OCI-LY7 (cell line): ENCODE data around the gene MTERF1. TPM values are rescaled to one million over a fixed set of nuclear protein-coding genes. Genes with fewer than 3 reads are reported as not detected.

ENCODE experiments used
- BruUV-seq: library from RNA; stranded (reverse); fragments of 400-500 nt; replicated peaks from 2 replicates; lab custom pipeline; 2021; lab: Mats Ljungman, UMichigan
- CTCF ChIA-PET: fragments of 300-600 bp; sonication (Branson Sonifier 250); formaldehyde crosslinking; loops from one replicate; lab custom pipeline; 2022; ENCODE audit warnings: antibody characterized with exemption; ENCODE audit not compliant: unreplicated experiment; lab: Charles Lee
- POLR2A ChIA-PET: fragments of 300-600 bp; sonication (Branson Sonifier 250); formaldehyde crosslinking; loops from one replicate; lab custom pipeline; 2022; ENCODE audit warnings: antibody characterized with exemption; lab: Charles Lee
- DNase-seq: peaks from one replicate; pipeline ENCODE4 v3.0.0-alpha.2; 2015; ENCODE audit warnings: low spot score
- H2AFZ ChIP-seq: fragments of 200-600 bp; sonication (generic), shearing (Covaris generic); 2 replicates; pipeline ENCODE4 v1.6.1; 2014; ENCODE audit warnings: mild to moderate bottlenecking, antibody characterized with exemption, low read length, moderate library complexity
- H3K27ac ChIP-seq: fragments of 200-600 bp; sonication (generic); 2 replicates; pipeline ENCODE4 v1.5.1; 2014; ENCODE audit warnings: mixed run types, low read depth, mild to moderate bottlenecking, moderate library complexity, low read length, inconsistent platforms; ENCODE audit not compliant: poor library complexity, severe bottlenecking
- H3K36me3 ChIP-seq: fragments of 200-600 bp; sonication (generic); 2 replicates; pipeline ENCODE4 v1.6.1; 2014; ENCODE audit warnings: mild to moderate bottlenecking, antibody characterized with exemption, low read length, moderate library complexity, mixed read lengths; ENCODE audit not compliant: insufficient read depth
- H3K4me1 ChIP-seq: fragments of 200-600 bp; sonication (generic); 2 replicates; pipeline ENCODE4 v1.5.1; 2014; ENCODE audit warnings: mild to moderate bottlenecking, low read length; ENCODE audit not compliant: insufficient read depth, poor library complexity, severe bottlenecking
- H3K4me2 ChIP-seq: fragments of 200-600 bp; sonication (generic); 2 replicates; pipeline ENCODE4 v1.6.1; 2014; ENCODE audit warnings: mild to moderate bottlenecking, low read length
- H3K4me3 ChIP-seq: fragments of 200-600 bp; sonication (generic); 2 replicates; pipeline ENCODE4 v1.5.1; 2014; ENCODE audit warnings: mild to moderate bottlenecking, low read depth, low read length; ENCODE audit not compliant: poor library complexity, severe bottlenecking
- H3K79me2 ChIP-seq: fragments of 200-600 bp; sonication (generic); 2 replicates; pipeline ENCODE4 v1.6.1; 2016; ENCODE audit warnings: low read depth, mild to moderate bottlenecking, low read length, moderate library complexity, mixed read lengths; ENCODE audit not compliant: insufficient read depth
- H3K9me2 ChIP-seq: fragments of 200-600 bp; sonication (generic); 2 replicates; pipeline ENCODE4 v1.6.1; 2016; ENCODE audit warnings: mild to moderate bottlenecking, low read length, mixed read lengths; ENCODE audit not compliant: insufficient read depth
- H3K9me3 ChIP-seq: fragments of 200-600 bp; sonication (generic); 2 replicates; pipeline ENCODE4 v1.6.1; 2014; ENCODE audit warnings: mild to moderate bottlenecking, mixed run types, low read length, mixed read lengths
- H4K20me1 ChIP-seq: fragments of 200-600 bp; sonication (generic); 2 replicates; pipeline ENCODE4 v1.6.1; 2014; ENCODE audit warnings: mild to moderate bottlenecking, antibody characterized with exemption, low read length, moderate library complexity, mixed read lengths; ENCODE audit not compliant: insufficient read depth
- EZH2phosphoT487 ChIP-seq: fragments of 200-600 bp; sonication (generic); IDR thresholded peaks from 2 replicates; pipeline ENCODE4 v1.6.1; 2018; ENCODE audit warnings: low read depth, borderline replicate concordance, mild to moderate bottlenecking, mixed run types, antibody characterized with exemption, low read length, moderate library complexity, mixed read lengths
- intact Hi-C: fragments of 100-400 bp; cut with micrococcal nuclease; formaldehyde crosslinking; loops from one replicate; pipeline ENCODE4 v1.10.0; 2022; ENCODE audit not compliant: unreplicated experiment
- total RNA-seq, 2 experiments: library from RNA; depleted of rRNA in 1 of 2; stranded (reverse); fragments of >200 nt in 1 of 2; shearing (Covaris generic) in 1 of 2; gene quantifications; 2 replicates each; pipeline ENCODE4 v1.2.3, GENCODE V29; 2014 to 2022
- TF ChIP-seq, protein P1 (sequence below): fragments of 200-600 bp; sonication (generic); conservative IDR thresholded peaks from 2 replicates; pipeline ENCODE4 v1.5.1; 2014; ENCODE audit warnings: mild to moderate bottlenecking, antibody characterized with exemption, low read length, moderate library complexity, mixed read lengths

MTERF1 gene
- total RNA-seq, 2 experiments from 2014 or later = 12.6 to 21.4 TPM

DNA sequence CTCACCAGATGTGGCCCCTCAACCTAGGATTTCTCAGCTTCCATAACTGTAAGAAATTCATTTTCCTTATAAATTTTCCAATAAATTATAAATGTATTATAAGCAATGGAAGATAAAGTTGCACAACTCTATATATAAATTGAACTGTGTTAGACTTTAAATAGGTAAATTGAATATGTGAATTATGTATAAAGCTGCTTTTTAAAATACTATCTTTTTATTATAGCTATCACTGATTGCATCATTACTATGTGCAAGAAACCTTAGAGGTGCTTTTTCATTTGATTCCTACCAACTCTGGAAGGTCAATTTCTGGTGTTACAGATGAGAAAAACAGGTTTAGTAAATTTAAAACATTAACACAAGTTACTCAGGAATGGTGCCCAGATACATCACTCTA is 8.4 kb downstream of the MTERF1 start:
- H3K36me3 ChIP-seq = peaks cover 30% of the 10 kb centered on the region
- TF ChIP-seq, protein P1, sequence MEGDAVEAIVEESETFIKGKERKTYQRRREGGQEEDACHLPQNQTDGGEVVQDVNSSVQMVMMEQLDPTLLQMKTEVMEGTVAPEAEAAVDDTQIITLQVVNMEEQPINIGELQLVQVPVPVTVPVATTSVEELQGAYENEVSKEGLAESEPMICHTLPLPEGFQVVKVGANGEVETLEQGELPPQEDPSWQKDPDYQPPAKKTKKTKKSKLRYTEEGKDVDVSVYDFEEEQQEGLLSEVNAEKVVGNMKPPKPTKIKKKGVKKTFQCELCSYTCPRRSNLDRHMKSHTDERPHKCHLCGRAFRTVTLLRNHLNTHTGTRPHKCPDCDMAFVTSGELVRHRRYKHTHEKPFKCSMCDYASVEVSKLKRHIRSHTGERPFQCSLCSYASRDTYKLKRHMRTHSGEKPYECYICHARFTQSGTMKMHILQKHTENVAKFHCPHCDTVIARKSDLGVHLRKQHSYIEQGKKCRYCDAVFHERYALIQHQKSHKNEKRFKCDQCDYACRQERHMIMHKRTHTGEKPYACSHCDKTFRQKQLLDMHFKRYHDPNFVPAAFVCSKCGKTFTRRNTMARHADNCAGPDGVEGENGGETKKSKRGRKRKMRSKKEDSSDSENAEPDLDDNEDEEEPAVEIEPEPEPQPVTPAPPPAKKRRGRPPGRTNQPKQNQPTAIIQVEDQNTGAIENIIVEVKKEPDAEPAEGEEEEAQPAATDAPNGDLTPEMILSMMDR = no peak
- TF ChIP-seq EZH2phosphoT487 = no peak
- H3K4me1 ChIP-seq = no peaks in the 10 kb centered on the region
- no TSS peak for BruUV-seq
- no peaks in the 10 kb centered on the region for H3K9me3 ChIP-seq
- H3K9me2 ChIP-seq = no peaks in the 10 kb centered on the region
- H3K27ac ChIP-seq = no peak overlapping the region
- DNase-seq = no peak
- no peak overlapping the region for H3K4me2 ChIP-seq
- H3K4me3 ChIP-seq = no peak overlapping the region
- intact Hi-C loops = no loop called here
- POLR2A ChIA-PET = no interaction called here
- no peaks in the 10 kb centered on the region for H3K79me2 ChIP-seq
- CTCF ChIA-PET = no interaction called here
- H4K20me1 ChIP-seq = no peaks in the 10 kb centered on the region
- H2AFZ ChIP-seq = no peak overlapping the region

DNA sequence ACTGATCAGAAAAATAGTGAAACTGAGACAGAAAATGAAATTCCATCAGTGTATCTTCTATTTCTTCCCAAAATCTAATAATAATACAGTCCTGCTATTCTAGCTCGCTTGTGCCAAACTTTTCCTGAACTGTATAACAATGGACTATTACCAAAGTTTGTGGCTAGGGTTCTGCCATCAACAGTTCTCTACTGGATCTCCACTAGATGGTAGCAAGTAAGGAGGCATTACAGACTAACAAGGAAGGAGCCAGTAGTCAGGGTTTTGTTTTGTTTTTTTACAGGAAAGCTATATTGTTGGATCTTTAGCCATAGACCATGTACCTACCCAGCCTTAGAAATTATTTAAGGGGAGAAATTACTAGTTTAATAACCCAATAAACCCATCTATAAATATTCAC is 10.8 kb downstream of the MTERF1 start:
- no TSS peak for BruUV-seq
- no peaks in the 10 kb centered on the region for H3K9me3 ChIP-seq

DNA sequence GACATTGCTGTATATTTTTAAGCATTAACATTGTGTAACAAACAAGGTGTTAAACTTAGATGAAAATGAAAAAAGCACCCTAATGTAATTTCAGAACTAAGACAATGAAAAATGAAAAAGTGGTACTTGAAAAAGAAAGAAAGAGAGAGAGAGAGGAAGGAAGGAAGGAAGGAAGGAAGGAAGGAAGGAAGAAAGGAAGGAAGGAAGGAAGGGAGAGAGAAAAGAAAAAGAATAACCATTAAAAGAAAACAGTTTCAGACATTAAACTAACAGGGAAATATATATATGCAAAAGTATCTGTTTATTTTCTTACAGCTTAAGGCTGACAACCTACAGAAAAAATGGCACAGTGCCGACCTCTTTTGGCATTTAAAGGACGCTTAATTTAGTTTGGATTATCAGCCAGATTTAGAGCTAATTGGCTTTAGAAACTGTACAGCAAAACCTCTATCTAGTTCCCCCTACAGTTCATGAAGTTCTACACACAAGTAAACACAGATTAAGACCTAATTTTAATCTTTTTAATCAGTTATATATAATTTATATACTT is 13.8 kb downstream of the MTERF1 start:
- no peak for DNase-seq
- Histone ChIP-seq H3K4me2 (no peak overlapping the region), H3K4me1 (no peaks in the 10 kb centered on the region), H2AFZ (no peak overlapping the region), H3K9me2 (no peaks in the 10 kb centered on the region), H4K20me1 (no peaks in the 10 kb centered on the region), H3K4me3 (no peak overlapping the region), H3K27ac (no peak overlapping the region), H3K36me3 (no peaks in the 10 kb centered on the region), H3K79me2 (no peaks in the 10 kb centered on the region), H3K9me3 (no peaks in the 10 kb centered on the region)
- intact Hi-C loops = no loop called here
- ChIA-PET CTCF (no interaction called here), POLR2A (interaction anchor here (0.6 to 1.4 kb wide), 3 partner anchors 9 to 107 kb away, joined by 3 to 5 read pairs (median 3); no protein-coding TSS in a partner anchor)
- BruUV-seq = no TSS peak
- TF ChIP-seq, protein P1 = no peak
- no peak for TF ChIP-seq EZH2phosphoT487

More for the DNA sequence above, 10.8 kb downstream of the MTERF1 start:
- ChIA-PET POLR2A (interaction anchor here (2.5 kb wide), 1 partner anchor 10 kb away, joined by 11 read pairs; the partner anchor contains the start of gene MTERF1), CTCF (no interaction called here)
- H3K27ac ChIP-seq = no peak overlapping the region
- intact Hi-C loops = no loop called here
- TF ChIP-seq, protein P1 = no peak
- TF ChIP-seq EZH2phosphoT487 = no peak
- no peaks in the 10 kb centered on the region for H3K9me2 ChIP-seq
- no peaks in the 10 kb centered on the region for H4K20me1 ChIP-seq
- no peak overlapping the region for H3K4me3 ChIP-seq
- H3K36me3 ChIP-seq = peaks cover 18% of the 10 kb centered on the region
- no peak overlapping the region for H2AFZ ChIP-seq
- no peaks in the 10 kb centered on the region for H3K79me2 ChIP-seq
- H3K4me1 ChIP-seq = no peaks in the 10 kb centered on the region
- no peak for DNase-seq
- no peak overlapping the region for H3K4me2 ChIP-seq
